ENCODE results near the gene MYOD1. TPM values are rescaled to one million over a fixed set of nuclear protein-coding genes. Genes with fewer than 3 reads are reported as not detected.

MYOD1 gene
- total RNA-seq, 2 experiments from 2014 or later = not detected

DNA sequence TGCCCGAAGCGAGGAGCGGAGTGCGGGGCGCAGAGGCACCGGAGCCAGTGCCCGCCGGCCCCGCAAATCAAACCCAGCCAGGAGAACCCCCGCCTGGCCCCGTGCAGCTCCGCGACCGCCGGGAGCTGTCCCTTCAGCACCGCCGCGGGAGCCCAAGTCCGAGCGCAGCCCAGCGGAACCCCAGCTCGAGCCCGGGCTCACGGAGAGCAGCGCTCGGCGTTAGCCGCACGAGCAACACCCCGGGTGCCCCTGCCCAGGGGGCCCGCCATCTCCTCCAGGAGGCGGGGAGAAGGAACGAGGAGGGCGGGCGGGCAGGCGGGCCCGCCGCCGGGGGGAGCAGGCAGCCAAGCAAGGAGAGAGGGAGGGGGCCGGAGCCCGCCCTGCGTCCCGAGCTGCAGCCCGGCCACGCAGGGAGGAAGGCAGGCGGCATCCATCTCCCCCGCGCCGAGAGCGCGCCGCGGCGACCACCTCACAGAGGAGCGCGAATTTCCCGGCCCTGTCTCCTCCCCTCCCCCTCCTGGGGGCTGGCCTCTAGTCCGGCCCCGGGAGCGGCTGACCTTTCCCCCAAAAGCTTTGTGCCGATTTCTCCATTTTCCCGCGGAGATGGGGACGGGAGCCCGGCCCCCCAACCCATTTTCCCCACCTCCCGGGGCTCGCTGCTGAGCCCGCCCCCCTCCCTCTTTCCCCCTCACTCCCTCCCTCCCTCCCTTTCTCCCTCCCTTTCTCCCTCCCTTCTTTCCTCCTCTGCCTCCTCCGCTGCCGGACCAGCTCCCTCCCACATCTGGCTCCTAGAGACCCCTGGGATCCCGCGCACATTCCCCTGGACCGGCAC lies 15.8 kb downstream of the MYOD1 start:
- no peak overlapping the region for H2AFZ ChIP-seq (ENCODE audit: low read length)
- no peaks in the 10 kb centered on the region for H4K20me1 ChIP-seq (ENCODE audit: insufficient read depth, low read length)
- intact Hi-C loops (cut with micrococcal nuclease; ENCODE audit: unreplicated experiment) = no loop called here
- BruUV-seq (replicated peaks) = no TSS peak
- ChIA-PET POLR2A (no interaction called here), CTCF (ENCODE audit: unreplicated experiment) (no interaction called here)
- H3K4me2 ChIP-seq (ENCODE audit: low read length) = no peak overlapping the region
- H3K4me1 ChIP-seq (ENCODE audit: insufficient read depth, low read length, poor library complexity, severe bottlenecking) = no peaks in the 10 kb centered on the region
- no peak overlapping the region for H3K4me3 ChIP-seq (ENCODE audit: low read depth, low read length, poor library complexity, severe bottlenecking)
- DNase-seq (ENCODE audit: low spot score) = no peak
- H3K9me3 ChIP-seq (ENCODE audit: low read length) = no peaks in the 10 kb centered on the region
- H3K79me2 ChIP-seq (ENCODE audit: insufficient read depth, low read depth, low read length) = no peaks in the 10 kb centered on the region
- no peaks in the 10 kb centered on the region for H3K9me2 ChIP-seq (ENCODE audit: insufficient read depth, low read length)
- no peaks in the 10 kb centered on the region for H3K36me3 ChIP-seq (ENCODE audit: insufficient read depth, low read length)
- no peak overlapping the region for H3K27ac ChIP-seq (ENCODE audit: low read depth, low read length, poor library complexity, severe bottlenecking)
- no peak for TF ChIP-seq EZH2phosphoT487 (IDR thresholded peaks at IDR 0.05; ENCODE audit: borderline replicate concordance, low read depth, low read length)
- TF ChIP-seq, protein P1, sequence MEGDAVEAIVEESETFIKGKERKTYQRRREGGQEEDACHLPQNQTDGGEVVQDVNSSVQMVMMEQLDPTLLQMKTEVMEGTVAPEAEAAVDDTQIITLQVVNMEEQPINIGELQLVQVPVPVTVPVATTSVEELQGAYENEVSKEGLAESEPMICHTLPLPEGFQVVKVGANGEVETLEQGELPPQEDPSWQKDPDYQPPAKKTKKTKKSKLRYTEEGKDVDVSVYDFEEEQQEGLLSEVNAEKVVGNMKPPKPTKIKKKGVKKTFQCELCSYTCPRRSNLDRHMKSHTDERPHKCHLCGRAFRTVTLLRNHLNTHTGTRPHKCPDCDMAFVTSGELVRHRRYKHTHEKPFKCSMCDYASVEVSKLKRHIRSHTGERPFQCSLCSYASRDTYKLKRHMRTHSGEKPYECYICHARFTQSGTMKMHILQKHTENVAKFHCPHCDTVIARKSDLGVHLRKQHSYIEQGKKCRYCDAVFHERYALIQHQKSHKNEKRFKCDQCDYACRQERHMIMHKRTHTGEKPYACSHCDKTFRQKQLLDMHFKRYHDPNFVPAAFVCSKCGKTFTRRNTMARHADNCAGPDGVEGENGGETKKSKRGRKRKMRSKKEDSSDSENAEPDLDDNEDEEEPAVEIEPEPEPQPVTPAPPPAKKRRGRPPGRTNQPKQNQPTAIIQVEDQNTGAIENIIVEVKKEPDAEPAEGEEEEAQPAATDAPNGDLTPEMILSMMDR (conservative IDR thresholded peaks at IDR 0.05; ENCODE audit: low read length) = no peak

DNA sequence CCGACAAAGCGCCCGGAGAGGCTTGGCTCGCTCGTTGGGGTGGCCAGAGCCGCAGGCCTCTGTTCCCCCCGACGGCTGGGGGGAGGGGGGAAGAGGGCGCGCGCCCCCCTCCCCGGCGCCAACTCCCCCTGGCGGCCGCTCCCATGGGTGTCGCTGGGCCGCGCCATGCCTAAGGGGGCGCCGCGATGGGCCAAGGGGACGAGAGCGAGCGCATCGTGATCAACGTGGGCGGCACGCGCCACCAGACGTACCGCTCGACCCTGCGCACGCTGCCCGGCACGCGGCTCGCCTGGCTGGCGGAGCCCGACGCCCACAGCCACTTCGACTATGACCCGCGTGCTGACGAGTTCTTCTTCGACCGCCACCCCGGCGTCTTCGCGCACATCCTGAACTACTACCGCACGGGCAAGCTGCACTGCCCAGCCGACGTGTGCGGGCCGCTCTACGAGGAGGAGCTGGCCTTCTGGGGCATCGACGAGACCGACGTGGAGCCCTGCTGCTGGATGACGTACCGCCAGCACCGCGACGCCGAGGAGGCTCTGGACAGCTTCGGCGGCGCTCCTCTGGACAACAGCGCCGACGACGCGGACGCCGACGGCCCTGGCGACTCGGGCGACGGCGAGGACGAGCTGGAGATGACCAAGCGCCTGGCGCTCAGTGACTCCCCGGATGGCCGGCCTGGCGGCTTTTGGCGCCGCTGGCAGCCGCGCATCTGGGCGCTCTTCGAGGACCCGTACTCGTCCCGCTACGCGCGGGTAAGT lies 16.6 kb downstream of the MYOD1 start:
- intact Hi-C loops (cut with micrococcal nuclease; ENCODE audit: unreplicated experiment) = no loop called here
- no TSS peak for BruUV-seq (replicated peaks)

More for the DNA sequence above, 16.6 kb downstream of the MYOD1 start:
- Histone ChIP-seq H3K4me1 (ENCODE audit: insufficient read depth, low read length, poor library complexity, severe bottlenecking) (no peaks in the 10 kb centered on the region), H3K9me3 (ENCODE audit: low read length) (no peaks in the 10 kb centered on the region), H3K4me3 (ENCODE audit: low read depth, low read length, poor library complexity, severe bottlenecking) (no peak overlapping the region), H3K4me2 (ENCODE audit: low read length) (no peak overlapping the region), H3K27ac (ENCODE audit: low read depth, low read length, poor library complexity, severe bottlenecking) (no peak overlapping the region), H3K79me2 (ENCODE audit: insufficient read depth, low read depth, low read length) (no peaks in the 10 kb centered on the region), H2AFZ (ENCODE audit: low read length) (no peak overlapping the region), H3K9me2 (ENCODE audit: insufficient read depth, low read length) (no peaks in the 10 kb centered on the region), H4K20me1 (ENCODE audit: insufficient read depth, low read length) (no peaks in the 10 kb centered on the region), H3K36me3 (ENCODE audit: insufficient read depth, low read length) (no peaks in the 10 kb centered on the region)
- ChIA-PET CTCF (ENCODE audit: unreplicated experiment) (no interaction called here), POLR2A (no interaction called here)
- no peak for DNase-seq (ENCODE audit: low spot score)
- TF ChIP-seq, protein P1 (conservative IDR thresholded peaks at IDR 0.05; ENCODE audit: low read length) = no peak
- TF ChIP-seq EZH2phosphoT487 (IDR thresholded peaks at IDR 0.05; ENCODE audit: borderline replicate concordance, low read depth, low read length) = no peak
